NCI-H748 treated with DMSO at 0.1 percent for 48 hours (cell line): Measurements from ENCODE around the gene BRIP1.
A peak's percentile ranks its signal among the peaks of the same experiment; 100 is the strongest.
"Not testable (repeated sequence)": the region's sequence is repeated elsewhere in the genome, so short reads cannot be mapped to it uniquely, and the experiment has no call there.

ENCODE experiments used
- DNase-seq: peaks from one replicate; lab custom pipeline; 2025; lab: John Stamatoyannopoulos, UW

BRIP1 gene

GRCh38 chr17:61827649-61828395 lies 35.5 kb downstream of the BRIP1 start:
- no peak for DNase-seq

- not testable (repeated sequence) for DNase-seq
Observed at GRCh38 chr17:61826866-61827265, 36.5 kb downstream of the BRIP1 start.

GRCh38 chr17:61826198-61826597 lies 37.1 kb downstream of the BRIP1 start:
- not testable (repeated sequence) for DNase-seq

- no peak for DNase-seq
Observed at GRCh38 chr17:61825448-61826137, 37.7 kb downstream of the BRIP1 start.

GRCh38 chr17:61822326-61823285 lies 40.7 kb downstream of the BRIP1 start:
- DNase-seq, result no peak

- DNase-seq, result no peak
Observed at GRCh38 chr17:61821655-61822054, 41.7 kb downstream of the BRIP1 start.

- DNase-seq, result not testable (repeated sequence)
Observed at GRCh38 chr17:61819265-61819664, 44.1 kb downstream of the BRIP1 start.

- DNase-seq, result no peak
Observed at GRCh38 chr17:61818225-61818624, 45.1 kb downstream of the BRIP1 start.

GRCh38 chr17:61817452-61817851 lies 45.9 kb downstream of the BRIP1 start:
- no peak for DNase-seq

GRCh38 chr17:61816538-61816937 lies 46.8 kb downstream of the BRIP1 start:
- no peak for DNase-seq

- DNase-seq, result peak; percentile 73
Observed at GRCh38 chr17:61815863-61816503, 47.3 kb downstream of the BRIP1 start.

GRCh38 chr17:61814485-61814884 lies 48.8 kb downstream of the BRIP1 start:
- no peak for DNase-seq

- DNase-seq, result no peak
Observed at GRCh38 chr17:61813211-61813610, 50.1 kb downstream of the BRIP1 start.

- DNase-seq, result no peak
Observed at GRCh38 chr17:61812747-61813146, 50.6 kb downstream of the BRIP1 start.

GRCh38 chr17:61809816-61810392 lies 53.4 kb downstream of the BRIP1 start:
- DNase-seq, result peak; percentile 68

GRCh38 chr17:61808442-61808841 lies 54.9 kb downstream of the BRIP1 start:
- no peak for DNase-seq

GRCh38 chr17:61806936-61807335 lies 56.4 kb downstream of the BRIP1 start:
- DNase-seq, result no peak

- peak; percentile 87 for DNase-seq
Observed at GRCh38 chr17:61806081-61806828, 57.1 kb downstream of the BRIP1 start.

- DNase-seq, result no peak
Observed at GRCh38 chr17:61805399-61805798, 57.9 kb downstream of the BRIP1 start.

- no peak for DNase-seq
Observed at GRCh38 chr17:61803796-61804195, 59.5 kb downstream of the BRIP1 start.

GRCh38 chr17:61803216-61803615 lies 60.1 kb downstream of the BRIP1 start:
- no peak for DNase-seq
